DOHH2 (cell line): ENCODE results near the gene MYZAP.

Experiments used
- H3F3A ChIP-seq: fragments of 200-600 bp; sonication (generic), shearing (Covaris generic); 2 replicates; pipeline ENCODE4 v1.6.0; 2016; ENCODE audit warnings: antibody characterized with exemption, mild to moderate bottlenecking; ENCODE audit not compliant: control insufficient read depth, insufficient read depth
- H3K27ac ChIP-seq: fragments of 200-600 bp; sonication (generic); 2 replicates; pipeline ENCODE4 v1.5.1; 2014; ENCODE audit warnings: low read depth, mild to moderate bottlenecking, low read length, moderate library complexity
- H3K27me3 ChIP-seq: fragments of 200-600 bp; sonication (generic); 2 replicates; pipeline ENCODE4 v1.6.1; 2014; ENCODE audit warnings: mild to moderate bottlenecking, low read length, mixed read lengths; ENCODE audit not compliant: control insufficient read depth
- H3K36me3 ChIP-seq: fragments of 200-600 bp; sonication (generic); 2 replicates; pipeline ENCODE4 v1.6.1; 2014; ENCODE audit warnings: mild to moderate bottlenecking, low read length, moderate library complexity, mixed read lengths; ENCODE audit not compliant: control insufficient read depth
- H3K4me1 ChIP-seq: fragments of 200-600 bp; sonication (generic); 2 replicates; pipeline ENCODE4 v1.6.1; 2014; ENCODE audit warnings: mild to moderate bottlenecking, low read length, mixed read lengths; ENCODE audit not compliant: control insufficient read depth
- H3K4me2 ChIP-seq: fragments of 200-600 bp; sonication (generic); 2 replicates; pipeline ENCODE4 v1.6.0; 2014; ENCODE audit warnings: mild to moderate bottlenecking, low read length, moderate library complexity
- H3K4me3 ChIP-seq: fragments of 200-600 bp; sonication (generic); 2 replicates; pipeline ENCODE4 v1.5.1; 2014; ENCODE audit warnings: mild to moderate bottlenecking, low read length, mixed read lengths
- H3K79me2 ChIP-seq: fragments of 200-600 bp; sonication (generic); 2 replicates; pipeline ENCODE4 v1.6.1; 2014; ENCODE audit warnings: mild to moderate bottlenecking, low read length, mixed read lengths; ENCODE audit not compliant: control insufficient read depth
- H3K9me2 ChIP-seq: fragments of 200-600 bp; sonication (generic); replicated peaks from 2 replicates; pipeline ENCODE4 v1.6.1; 2014; ENCODE audit warnings: mild to moderate bottlenecking, low read length, mixed read lengths; ENCODE audit not compliant: control insufficient read depth
- H3K9me3 ChIP-seq: fragments of 200-600 bp; sonication (generic); 2 replicates; pipeline ENCODE4 v1.6.1; 2014; ENCODE audit warnings: antibody characterized with exemption, low read length, mixed read lengths; ENCODE audit not compliant: control insufficient read depth, insufficient read depth
- H4K20me1 ChIP-seq: fragments of 200-600 bp; sonication (generic); 2 replicates; pipeline ENCODE4 v1.6.0; 2014; ENCODE audit warnings: low read depth, mild to moderate bottlenecking, antibody characterized with exemption, low read length, moderate library complexity; ENCODE audit not compliant: control insufficient read depth, insufficient read depth
- CTCF ChIP-seq: fragments of 200-600 bp; sonication (generic); IDR thresholded peaks from one replicate; pipeline ENCODE4 v1.5.1; 2014; ENCODE audit warnings: antibody characterized with exemption, mild to moderate bottlenecking, low read depth, low read length; ENCODE audit not compliant: poor library complexity, severe bottlenecking
- EZH2phosphoT487 ChIP-seq: fragments of 200-600 bp; sonication (generic); IDR thresholded peaks from 2 replicates; pipeline ENCODE4 v1.6.1; 2017; ENCODE audit warnings: borderline replicate concordance, mild to moderate bottlenecking, antibody characterized with exemption, low read length, moderate library complexity, mixed read lengths

Gene MYZAP

GRCh38 chr15:57720867-57721266 is 129.2 kb downstream of the MYZAP start:
- Histone ChIP-seq H4K20me1 (no peaks in the 10 kb centered on the region), H3K9me3 (no peaks in the 10 kb centered on the region), H3K27ac (no peak overlapping the region), H3K27me3 (no peaks in the 10 kb centered on the region), H3K4me3 (no peak overlapping the region), H3K4me1 (no peaks in the 10 kb centered on the region), H3K79me2 (no peaks in the 10 kb centered on the region), H3K9me2 (no peaks in the 10 kb centered on the region), H3F3A (no peaks in the 10 kb centered on the region), H3K36me3 (peaks cover 25% of the 10 kb centered on the region), H3K4me2 (no peak overlapping the region)
- no peak for TF ChIP-seq EZH2phosphoT487
- no peak for TF ChIP-seq CTCF

GRCh38 chr15:57726411-57726810 is 134.7 kb downstream of the MYZAP start:
- H3K27me3 ChIP-seq = no peaks in the 10 kb centered on the region
- no peak overlapping the region for H3K4me2 ChIP-seq
- no peaks in the 10 kb centered on the region for H3F3A ChIP-seq
- no peaks in the 10 kb centered on the region for H4K20me1 ChIP-seq
- TF ChIP-seq EZH2phosphoT487 = no peak
- TF ChIP-seq CTCF = no peak
- H3K36me3 ChIP-seq = no peaks in the 10 kb centered on the region
- no peaks in the 10 kb centered on the region for H3K79me2 ChIP-seq
- H3K4me1 ChIP-seq = no peaks in the 10 kb centered on the region
- H3K4me3 ChIP-seq = no peak overlapping the region
- no peak overlapping the region for H3K27ac ChIP-seq
- no peaks in the 10 kb centered on the region for H3K9me3 ChIP-seq
- H3K9me2 ChIP-seq = no peaks in the 10 kb centered on the region

- no peaks in the 10 kb centered on the region for H3K27me3 ChIP-seq
- no peaks in the 10 kb centered on the region for H4K20me1 ChIP-seq
- no peaks in the 10 kb centered on the region for H3F3A ChIP-seq
- no peaks in the 10 kb centered on the region for H3K36me3 ChIP-seq
- no peaks in the 10 kb centered on the region for H3K9me3 ChIP-seq
- no peaks in the 10 kb centered on the region for H3K4me1 ChIP-seq
- H3K4me2 ChIP-seq = no peak overlapping the region
- H3K79me2 ChIP-seq = no peaks in the 10 kb centered on the region
- no peak overlapping the region for H3K4me3 ChIP-seq
- TF ChIP-seq CTCF = no peak
- no peak for TF ChIP-seq EZH2phosphoT487
- no peaks in the 10 kb centered on the region for H3K9me2 ChIP-seq
- H3K27ac ChIP-seq = no peak overlapping the region
Measured at GRCh38 chr15:57727031-57727430, 135.3 kb downstream of the MYZAP start.

- no peaks in the 10 kb centered on the region for H3K4me1 ChIP-seq
- H3K9me3 ChIP-seq = no peaks in the 10 kb centered on the region
- H3K9me2 ChIP-seq = no peaks in the 10 kb centered on the region
- H3K27me3 ChIP-seq = no peaks in the 10 kb centered on the region
- no peaks in the 10 kb centered on the region for H3K79me2 ChIP-seq
- H3K27ac ChIP-seq = no peak overlapping the region
- no peak overlapping the region for H3K4me3 ChIP-seq
- no peaks in the 10 kb centered on the region for H3F3A ChIP-seq
- H3K4me2 ChIP-seq = no peak overlapping the region
- H3K36me3 ChIP-seq = no peaks in the 10 kb centered on the region
- H4K20me1 ChIP-seq = no peaks in the 10 kb centered on the region
- TF ChIP-seq EZH2phosphoT487 = no peak
- no peak for TF ChIP-seq CTCF
Measured at GRCh38 chr15:57728436-57728835, 136.7 kb downstream of the MYZAP start.
